ENCODE measurements around the gene KCNG4.

The KCNG4 gene

DNA sequence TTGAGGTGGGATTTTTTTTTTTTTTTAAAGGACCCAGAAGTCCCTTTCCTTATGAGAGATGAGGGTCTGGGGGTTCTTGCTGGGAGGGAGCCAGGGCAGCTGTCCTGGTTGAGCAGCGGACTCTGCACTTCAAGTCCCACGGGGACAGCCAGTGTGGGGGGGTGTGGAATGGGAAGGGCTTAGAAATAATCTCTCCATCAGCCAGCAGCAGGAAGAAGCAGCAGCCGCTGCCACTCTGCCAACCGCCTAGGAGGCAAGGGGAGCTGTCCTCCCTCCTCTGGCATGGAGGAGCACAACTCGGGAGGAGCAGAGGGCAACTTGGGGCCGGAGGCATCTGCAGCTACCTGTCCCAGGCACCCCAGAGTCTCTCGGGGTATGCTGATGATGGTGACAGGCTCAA, at the start of gene KCNG4:
TSS of gene KCNG4 (minus strand) at position 104 of the 400 bp plus-strand sequence. CDS start 2,527 bp downstream, outside the sequence.
- DNase-seq (ENCODE audit: low spot score), result no peak

GRCh38 chr16:84288902-84289301, 49.1 kb upstream of the KCNG4 start:
- no peak for DNase-seq (ENCODE audit: low spot score)

GRCh38 chr16:84286578-84287240, 46.9 kb upstream of the KCNG4 start:
- DNase-seq (ENCODE audit: low spot score), result no peak

DNA sequence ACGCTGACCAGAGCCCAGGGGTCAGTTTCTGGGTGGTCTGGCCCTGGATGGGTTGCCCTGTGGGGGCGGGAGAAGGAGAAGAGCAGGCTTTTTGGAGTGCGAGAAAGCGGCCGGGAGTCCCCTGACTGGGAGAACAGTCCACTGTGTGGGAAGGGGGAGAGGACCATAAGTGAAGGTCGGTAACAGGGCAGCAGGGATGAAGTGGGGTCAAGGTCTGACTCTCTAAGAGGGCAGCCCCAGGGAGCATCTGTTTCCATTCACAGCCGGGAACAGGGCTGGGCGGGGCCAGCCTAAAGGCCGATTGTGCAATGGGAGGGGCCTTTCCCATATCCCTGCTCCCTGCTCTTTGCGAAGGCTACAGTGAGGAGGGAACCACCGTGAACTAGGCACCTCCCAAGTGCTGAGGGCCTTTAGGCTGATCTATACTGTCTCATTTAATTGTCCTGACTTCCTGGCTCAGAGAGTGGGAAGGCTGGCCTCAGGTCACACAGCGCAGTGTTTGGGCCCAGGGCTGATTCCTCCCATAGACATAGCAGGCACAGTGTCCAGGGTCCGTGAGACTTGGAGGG, 44.4 kb upstream of the KCNG4 start:
- DNase-seq (ENCODE audit: low spot score), result no peak

- no peak for DNase-seq (ENCODE audit: low spot score)
Measured at GRCh38 chr16:84283314-84284153, 43.7 kb upstream of the KCNG4 start.

DNA sequence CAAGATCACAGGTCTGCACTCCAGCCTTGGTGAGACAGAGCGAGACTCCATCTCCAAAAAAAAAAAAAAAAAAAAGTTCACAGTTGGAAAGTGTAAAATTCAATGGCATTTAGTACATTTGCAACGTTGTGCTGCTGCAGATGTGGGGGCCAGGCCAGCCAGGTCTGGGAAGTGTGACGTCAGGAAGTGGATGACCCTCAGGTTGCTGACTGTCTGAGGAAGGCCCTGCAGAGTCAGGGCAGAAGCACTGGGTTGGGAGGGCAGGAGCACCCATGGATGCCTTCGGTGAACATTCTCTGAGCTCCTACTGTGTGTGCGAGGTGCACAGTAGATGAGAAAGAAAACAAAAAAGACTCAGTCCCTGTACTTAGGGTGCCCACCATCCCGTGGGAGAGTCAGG, 42.7 kb upstream of the KCNG4 start:
- DNase-seq (ENCODE audit: low spot score), result no peak

- no peak for DNase-seq (ENCODE audit: low spot score)
Measured at GRCh38 chr16:84281074-84281473, 41.3 kb upstream of the KCNG4 start.

DNA sequence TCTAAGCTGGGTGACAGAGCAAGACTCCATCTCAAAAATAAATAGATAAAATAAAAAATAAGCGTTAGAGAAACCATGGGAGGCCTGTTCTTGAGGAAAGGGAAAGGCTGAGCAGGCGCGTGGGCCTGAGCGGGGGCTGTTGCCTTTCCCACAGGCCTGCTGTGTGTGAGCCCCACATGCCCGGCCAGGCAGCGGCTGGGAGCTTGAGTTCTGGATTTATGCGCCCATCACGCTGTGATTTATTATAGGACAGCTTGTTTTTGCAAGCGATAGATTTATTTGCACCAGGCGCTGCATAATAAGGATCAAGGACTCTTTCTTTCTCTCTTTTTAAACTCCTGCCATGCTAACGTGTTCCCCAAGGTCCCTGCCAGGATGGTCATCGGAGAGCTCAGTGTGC, 40.1 kb upstream of the KCNG4 start:
- DNase-seq (ENCODE audit: low spot score), result no peak

DNA sequence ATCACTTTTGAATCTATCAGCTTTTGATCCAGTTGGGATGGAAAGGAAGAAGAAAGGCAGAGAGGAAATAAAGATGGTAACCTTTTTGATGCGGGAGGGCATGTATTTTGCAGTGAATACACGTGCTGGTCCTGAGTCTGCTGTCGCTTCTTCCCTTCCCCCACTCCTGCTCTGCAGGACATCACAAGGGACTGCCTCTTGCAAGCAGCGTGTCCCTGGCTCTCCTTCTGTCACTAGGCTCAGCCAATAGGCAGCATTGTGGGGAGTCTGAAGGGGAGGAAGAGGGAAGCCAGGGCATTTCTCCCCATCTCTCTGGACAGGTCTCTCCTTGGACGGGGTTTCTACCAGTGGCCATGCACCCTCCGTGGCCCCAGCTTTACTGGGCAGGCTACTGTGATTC, 39.2 kb upstream of the KCNG4 start:
- peak; percentile 86 for DNase-seq (ENCODE audit: low spot score)

DNA sequence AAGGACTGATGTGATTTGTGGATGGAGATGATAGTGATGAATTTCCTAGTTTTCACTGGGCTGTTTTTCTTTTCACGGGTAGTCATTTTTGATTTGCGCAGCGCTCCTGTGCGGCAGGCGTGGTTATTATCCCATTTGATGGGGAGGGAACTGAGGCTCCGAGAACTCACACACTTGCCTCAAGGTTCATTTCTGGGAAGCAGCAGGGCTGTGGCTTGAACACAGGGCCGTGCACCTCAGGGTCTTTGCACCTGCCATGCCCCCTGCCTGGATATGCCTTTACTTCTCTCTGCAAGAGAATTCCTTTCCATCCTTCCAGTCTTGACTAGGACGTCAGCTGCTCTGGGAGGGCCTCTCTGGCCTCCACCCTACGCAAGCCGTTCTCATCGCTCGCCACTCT, 38.5 kb upstream of the KCNG4 start:
- DNase-seq (ENCODE audit: low spot score), result no peak

GRCh38 chr16:84277244-84277823, 37.5 kb upstream of the KCNG4 start:
- DNase-seq (ENCODE audit: low spot score), result peak; percentile 66

- DNase-seq (ENCODE audit: low spot score), result no peak
Measured at GRCh38 chr16:84275585-84276151, 35.9 kb upstream of the KCNG4 start.

- no peak for DNase-seq (ENCODE audit: low spot score)
Measured at GRCh38 chr16:84274515-84274914, 34.7 kb upstream of the KCNG4 start.

DNA sequence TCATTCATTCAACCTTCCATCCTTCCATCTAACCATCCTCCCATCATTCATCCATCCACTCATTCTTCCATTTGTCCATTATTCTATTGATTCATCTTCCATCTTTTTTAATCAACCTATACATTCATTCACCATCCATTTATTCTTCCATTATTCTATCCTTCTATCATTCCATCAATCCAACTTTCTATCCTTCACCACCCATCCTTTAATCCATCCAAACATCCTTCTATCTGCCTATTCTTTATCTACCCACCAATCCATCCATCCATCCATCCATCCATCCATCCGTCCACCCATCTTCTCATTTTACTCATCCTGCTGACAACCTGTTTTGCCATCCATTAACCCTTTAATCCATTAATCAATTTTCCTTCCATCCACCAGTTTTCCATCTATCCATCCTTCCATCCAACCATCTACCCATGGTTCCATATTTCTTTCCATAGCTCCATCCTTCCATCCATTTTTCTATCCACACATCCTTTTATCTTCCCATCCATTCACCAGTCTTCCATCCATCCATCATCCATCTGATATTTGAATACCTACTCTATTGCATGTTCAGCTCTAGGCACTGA, 33.0 kb upstream of the KCNG4 start:
- DNase-seq (ENCODE audit: low spot score), result no peak

GRCh38 chr16:84271866-84272265, 32.1 kb upstream of the KCNG4 start:
- no peak for DNase-seq (ENCODE audit: low spot score)

DNA sequence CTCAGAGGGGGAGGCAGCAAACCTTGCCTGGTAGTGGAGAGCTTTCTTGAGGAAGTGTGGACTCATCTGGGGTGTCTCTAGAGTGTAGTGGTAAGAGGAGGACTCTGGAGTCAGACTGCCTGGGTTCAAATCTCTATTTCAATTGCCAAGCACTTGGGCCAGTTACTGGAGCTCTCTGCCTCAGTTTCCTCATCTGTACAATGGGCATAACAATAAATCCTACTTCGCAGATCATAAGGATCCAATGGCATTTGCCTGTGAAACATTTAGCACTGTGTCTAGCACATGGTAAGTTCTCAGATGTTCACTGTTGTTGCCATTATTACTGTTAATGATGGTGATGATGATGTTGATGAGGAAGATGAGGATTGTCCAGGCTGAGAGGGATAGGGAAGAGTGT, 31.2 kb upstream of the KCNG4 start:
- no peak for DNase-seq (ENCODE audit: low spot score)

GRCh38 chr16:84270531-84270930, 30.7 kb upstream of the KCNG4 start:
- no peak for DNase-seq (ENCODE audit: low spot score)

DNA sequence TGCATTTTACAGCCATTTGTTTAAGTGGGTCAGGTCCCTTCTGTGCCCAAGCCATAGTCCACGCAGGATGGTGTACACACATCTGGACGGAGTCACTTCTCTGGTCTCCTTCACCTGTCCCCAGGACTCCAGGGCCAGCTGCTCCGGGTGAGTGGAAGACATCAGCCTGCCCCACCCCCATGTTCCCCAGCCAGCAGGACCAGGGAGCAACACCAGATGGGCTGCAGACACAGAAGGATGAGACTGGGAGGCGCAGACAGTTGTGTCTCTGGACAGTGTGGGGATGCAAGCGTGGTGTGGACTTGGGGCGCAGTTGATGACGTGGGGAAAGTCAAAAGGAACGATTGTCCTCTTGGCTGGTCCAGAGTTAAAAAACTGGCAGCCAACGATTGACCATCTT, 30.3 kb upstream of the KCNG4 start:
- DNase-seq (ENCODE audit: low spot score), result no peak

GRCh38 chr16:84268291-84269040, 28.7 kb upstream of the KCNG4 start:
- DNase-seq (ENCODE audit: low spot score), result no peak

GRCh38 chr16:84267380-84267779, 27.6 kb upstream of the KCNG4 start:
- DNase-seq (ENCODE audit: low spot score), result no peak

DNA sequence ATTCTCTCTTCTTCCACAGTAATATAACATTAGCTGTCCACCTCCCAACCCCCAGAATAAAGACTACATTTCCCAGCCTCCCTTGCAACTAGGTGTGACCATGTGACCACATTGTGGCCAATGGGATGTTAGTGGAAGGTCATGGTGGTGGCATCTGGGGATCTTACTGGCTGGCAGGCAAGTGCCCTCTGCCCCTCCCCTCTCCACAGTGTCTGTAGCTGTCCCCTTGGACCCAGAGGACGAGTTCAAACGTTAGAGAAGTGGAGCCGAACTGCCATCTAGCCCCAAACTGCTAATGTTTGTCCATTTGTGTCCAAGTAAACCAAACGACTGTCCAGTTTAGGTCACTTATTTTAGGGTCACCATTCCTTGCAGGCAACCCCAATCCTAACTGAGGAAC, 26.6 kb upstream of the KCNG4 start:
- DNase-seq (ENCODE audit: low spot score), result peak; percentile 86
